ENCODE results near the gene AGAP3.

GRCh38 chr7:151129117-151129959 lies 43.1 kb downstream of the AGAP3 start:
- TF ChIP-seq POLR2A (IDR thresholded peaks at IDR 0.05; ENCODE audit: low read depth, low read length) (no peak), POLR2AphosphoS5 (IDR thresholded peaks at IDR 0.05; ENCODE audit: low read depth, low read length) (no peak)

All from GM12892 (cell line).